ENCODE results near the gene HPX. TPM values are rescaled to one million over a fixed set of nuclear protein-coding genes. Genes with fewer than 3 reads are reported as not detected.

Gene HPX
- total RNA-seq = not detected in 2 replicates

GRCh38 chr11:6440906-6441358 is at the start of gene HPX:
Gene HPX, minus strand, starts transcription at chr11:6440987. Its CDS starts 24 bp downstream, at chr11:6440963.

GRCh38 chr11:6481012-6481923 is 40.5 kb upstream of the HPX start, which contains the start of the genes ARFIP2 and TIMM10B:
Gene ARFIP2, minus strand, starts transcription at chr11:6481331. Its CDS starts 910 bp downstream, at chr11:6480421.
Gene TIMM10B, plus strand, starts transcription at chr11:6481501. Its CDS starts 16 bp downstream, at chr11:6481517.

GRCh38 chr11:6473451-6474412 is 32.9 kb upstream of the HPX start, which contains the start of gene TRIM3:
Gene TRIM3, minus strand, starts transcription at chr11:6473941. Its CDS starts 8,246 bp downstream, at chr11:6465695.

GRCh38 chr11:6419009-6419631 is 21.7 kb downstream of the HPX start, which contains the start of gene APBB1:
Gene APBB1, minus strand, starts transcription at chr11:6419094. Its CDS starts 7,747 bp downstream, at chr11:6411347.

GRCh38 chr11:6389905-6390717 is 50.7 kb downstream of the HPX start, which contains the start of gene SMPD1:
Gene SMPD1, plus strand, starts transcription at chr11:6390474. Its CDS starts 125 bp downstream, at chr11:6390599.

Other genes with a start within 250 kb of the HPX start
- gene OR52W1, start 241.8 kb downstream of the HPX start, total RNA-seq = not detected in 2 replicates
- gene C11orf42, start 235.4 kb downstream of the HPX start, total RNA-seq = not detected in 2 replicates
- gene FHIP1B, start 206.4 kb downstream of the HPX start, total RNA-seq = 9.4 and 13.0 TPM in 2 replicates
- gene CNGA4, start 201.9 kb downstream of the HPX start, total RNA-seq = not detected in 2 replicates
- not detected in 2 replicates for gene CCKBR, start 181.1 kb downstream of the HPX start, total RNA-seq
- 515 and 705 TPM in 2 replicates for gene CAVIN3, start 120.5 kb downstream of the HPX start, total RNA-seq
- gene SMPD1, start 50.5 kb downstream of the HPX start, total RNA-seq = 78.9 and 106 TPM in 2 replicates
- gene APBB1, start 21.9 kb downstream of the HPX start, total RNA-seq = 48.4 and 60.6 TPM in 2 replicates
- 12.8 and 26.5 TPM in 2 replicates for gene TRIM3, start 33.0 kb upstream of the HPX start, total RNA-seq
- 87.0 and 106 TPM in 2 replicates for gene ARFIP2, start 40.3 kb upstream of the HPX start, total RNA-seq
- gene TIMM10B, start 40.5 kb upstream of the HPX start, total RNA-seq = 53.2 and 55.1 TPM in 2 replicates
- 0.86 and 3.0 TPM in 2 replicates for gene DNHD1, start 56.3 kb upstream of the HPX start, total RNA-seq
- gene RRP8, start 162.6 kb upstream of the HPX start, total RNA-seq = 6.1 and 16.3 TPM in 2 replicates
- gene ILK, start 162.8 kb upstream of the HPX start, total RNA-seq = 326 and 346 TPM in 2 replicates
- gene TAF10, start 171.2 kb upstream of the HPX start, total RNA-seq = 65.6 and 79.6 TPM in 2 replicates
- 24.5 and 47.7 TPM in 2 replicates for gene TPP1, start 178.4 kb upstream of the HPX start, total RNA-seq
- 11.8 and 12.8 TPM in 2 replicates for gene DCHS1, start 214.8 kb upstream of the HPX start, total RNA-seq
- gene MRPL17, start 242.4 kb upstream of the HPX start, total RNA-seq = 89.4 and 114 TPM in 2 replicates

Measured in myometrial cell (primary cell).